Activated CD4-positive, alpha-beta T cell treated with anti-CD3 and anti-CD28 coated beads for 4 hours (primary cell): ENCODE measurements around the gene FCRLB.
"Not testable (repeated sequence)": the region's sequence is repeated elsewhere in the genome, so short reads cannot be mapped to it uniquely, and the experiment has no call there.

ENCODE experiments used
- DNase-seq, 2 donors: peaks; one replicate each; pipeline ENCODE4 v3.0.0-alpha.2; 2020

FCRLB gene, protein sequence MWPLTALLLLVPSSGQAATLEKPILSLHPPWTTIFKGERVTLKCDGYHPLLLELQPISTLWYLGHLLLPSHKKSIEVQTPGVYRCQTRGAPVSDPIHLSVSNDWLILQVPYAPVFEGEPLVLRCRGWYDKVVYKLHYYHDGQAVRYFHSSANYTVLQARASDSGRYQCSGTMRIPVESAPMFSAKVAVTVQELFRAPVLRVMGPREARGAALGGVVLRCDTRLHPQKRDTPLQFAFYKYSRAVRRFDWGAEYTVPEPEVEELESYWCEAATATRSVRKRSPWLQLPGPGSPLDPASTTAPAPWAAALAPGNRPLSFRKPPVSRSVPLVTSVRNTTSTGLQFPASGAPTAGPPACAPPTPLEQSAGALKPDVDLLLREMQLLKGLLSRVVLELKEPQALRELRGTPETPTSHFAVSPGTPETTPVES

DNA sequence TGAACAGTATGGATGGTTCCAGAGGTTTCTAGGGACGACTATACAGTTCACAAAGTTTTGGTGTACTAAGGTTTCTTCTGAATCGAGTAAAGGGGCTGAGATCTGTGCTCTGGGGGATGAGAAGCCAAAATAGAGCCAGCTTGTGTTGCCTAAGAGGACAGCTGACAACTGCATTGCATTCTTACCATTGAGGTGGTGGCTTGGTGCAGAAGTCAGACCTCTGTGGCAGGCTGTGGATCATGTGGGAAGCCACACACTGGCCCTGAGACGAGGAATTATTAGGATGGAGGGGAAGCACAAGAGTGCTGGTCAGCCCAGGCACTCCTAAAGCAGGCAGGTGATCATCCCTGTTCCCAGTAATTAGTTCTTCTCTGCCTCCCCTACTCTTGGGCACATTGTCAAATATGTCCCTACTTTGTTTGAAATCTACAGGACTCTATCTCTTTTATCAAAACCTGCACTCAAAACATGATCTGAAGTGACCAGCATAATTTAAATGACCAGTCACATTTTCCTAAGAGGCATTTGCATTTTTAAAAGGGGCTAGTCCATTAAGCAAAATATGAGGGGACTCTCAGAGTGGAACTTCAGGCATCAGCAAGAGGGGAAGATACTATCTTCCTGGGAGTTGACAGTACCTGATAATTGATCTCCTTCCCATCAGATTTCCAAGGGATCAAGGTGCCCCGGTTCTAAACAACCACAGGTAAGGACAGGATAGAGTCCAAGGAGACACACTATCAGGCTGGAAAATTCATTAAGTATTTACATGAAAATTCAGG, at the start of gene FCRLB:
Gene FCRLB, plus strand, starts transcription at position 589 of the 782 bp plus-strand sequence. CDS start 1,129 bp downstream, outside the sequence.
- no peak for DNase-seq

DNA sequence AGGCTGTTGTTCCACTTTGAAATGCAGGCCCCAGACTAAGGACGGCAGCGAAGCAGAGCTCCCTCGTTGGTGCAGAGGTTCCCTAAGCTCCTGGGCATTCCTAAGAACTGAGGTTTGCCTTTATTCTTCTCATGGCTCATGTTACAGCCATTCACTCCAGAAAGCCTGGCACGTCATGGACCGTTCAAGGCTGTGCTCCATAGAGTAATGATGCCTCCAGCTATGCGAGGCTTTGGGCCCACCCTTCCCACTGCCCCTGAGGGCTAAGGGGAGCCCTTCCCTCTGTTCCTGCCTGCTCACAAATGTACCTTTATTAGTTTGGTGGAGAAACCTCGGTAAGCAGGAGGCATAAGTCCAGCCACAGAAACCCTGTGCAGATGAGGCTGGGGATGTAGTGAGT, 47.9 kb upstream of the FCRLB start:
- not testable (repeated sequence) for DNase-seq

DNA sequence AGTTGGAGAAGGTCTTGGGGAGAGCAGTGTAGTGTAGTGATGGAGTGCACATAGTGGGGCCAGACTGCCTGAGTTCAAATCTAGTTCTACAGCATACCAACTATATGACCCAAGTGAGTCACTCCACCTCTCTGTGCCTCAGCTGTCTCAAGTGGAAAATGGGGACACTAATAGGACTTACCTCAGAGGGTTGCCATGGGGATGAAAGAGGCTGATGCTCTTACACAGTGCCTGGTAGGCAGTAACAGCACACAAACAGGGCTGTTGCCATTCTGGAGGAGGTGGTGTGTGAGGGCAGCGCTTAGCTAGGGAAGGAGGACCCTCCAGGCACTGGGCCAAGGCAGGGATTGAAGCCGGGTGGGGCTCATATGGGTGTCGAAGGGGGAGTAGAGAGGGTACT, 46.9 kb upstream of the FCRLB start:
- DNase-seq: not testable (repeated sequence)

DNA sequence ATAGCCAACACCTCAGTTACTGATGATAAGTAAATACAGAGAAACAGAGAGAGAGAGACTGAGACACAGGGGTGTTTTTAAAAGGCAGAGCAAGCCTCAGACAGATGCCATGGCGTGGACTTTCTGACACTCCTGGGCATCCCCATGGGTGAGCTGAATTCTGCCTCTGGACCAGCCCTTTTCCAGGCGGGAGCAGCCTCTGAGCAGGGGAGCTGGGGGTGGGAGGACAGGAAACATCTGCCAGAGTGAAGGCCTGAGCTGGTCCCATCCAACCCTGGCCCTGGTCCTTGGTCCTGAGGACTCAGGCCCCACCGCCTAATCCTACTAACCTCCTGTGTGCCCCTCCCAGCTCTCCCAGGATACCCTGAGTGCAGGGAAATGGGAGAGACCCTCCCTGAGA, 46.4 kb upstream of the FCRLB start:
- not testable (repeated sequence) for DNase-seq

DNA sequence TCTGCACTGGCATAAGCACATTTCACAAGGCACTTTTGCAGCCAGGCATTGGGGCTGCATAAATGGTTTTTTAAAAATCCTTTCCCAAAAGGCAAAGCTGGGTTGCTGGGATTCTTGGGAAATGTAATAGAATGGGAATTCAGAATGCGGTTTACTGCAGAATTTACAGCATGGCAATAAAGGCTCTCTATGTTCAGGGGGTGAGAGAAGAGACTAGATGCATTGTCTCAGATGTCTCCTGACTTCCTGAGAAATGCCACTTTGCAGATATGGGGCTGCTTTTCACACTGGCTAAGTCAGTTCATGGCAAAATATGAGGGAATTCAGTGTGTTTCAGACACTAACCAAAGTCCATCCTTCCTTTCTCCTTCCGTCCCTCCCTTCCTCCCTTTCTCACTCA, 44.9 kb upstream of the FCRLB start:
- DNase-seq: no peak

DNA sequence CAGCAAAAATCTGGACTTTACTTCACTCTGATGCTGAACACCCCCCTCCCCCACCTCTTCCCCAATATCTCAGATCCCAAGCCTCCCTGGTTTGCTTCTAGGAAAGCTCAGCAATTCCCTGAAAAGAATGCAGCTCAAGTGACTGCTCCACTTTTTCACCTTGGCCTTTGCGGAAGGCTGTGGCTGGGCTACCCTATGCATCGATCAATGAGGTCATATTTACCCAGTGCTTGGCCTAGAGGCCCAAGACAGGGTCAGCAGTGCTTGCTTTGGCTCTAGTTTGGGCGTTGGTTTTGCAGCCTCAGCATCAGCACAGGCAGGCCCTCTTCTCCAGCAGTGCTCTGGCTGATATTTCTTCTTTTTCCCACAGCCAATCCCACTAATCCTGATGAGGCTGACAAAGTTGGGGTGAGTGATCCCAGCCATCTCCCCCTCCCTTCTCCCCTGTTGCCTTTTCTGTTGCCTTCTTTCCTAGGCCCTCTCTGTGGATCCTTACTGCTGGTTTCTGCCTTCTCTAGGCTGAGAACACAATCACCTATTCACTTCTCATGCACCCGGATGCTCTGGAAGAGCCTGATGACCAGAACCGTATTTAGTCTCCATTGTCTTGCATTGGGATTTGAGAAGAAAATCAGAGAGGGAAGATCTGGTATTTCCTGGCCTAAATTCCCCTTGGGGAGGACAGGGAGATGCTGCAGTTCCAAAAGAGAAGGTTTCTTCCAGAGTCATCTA, 44.2 kb upstream of the FCRLB start:
- DNase-seq: no peak

DNA sequence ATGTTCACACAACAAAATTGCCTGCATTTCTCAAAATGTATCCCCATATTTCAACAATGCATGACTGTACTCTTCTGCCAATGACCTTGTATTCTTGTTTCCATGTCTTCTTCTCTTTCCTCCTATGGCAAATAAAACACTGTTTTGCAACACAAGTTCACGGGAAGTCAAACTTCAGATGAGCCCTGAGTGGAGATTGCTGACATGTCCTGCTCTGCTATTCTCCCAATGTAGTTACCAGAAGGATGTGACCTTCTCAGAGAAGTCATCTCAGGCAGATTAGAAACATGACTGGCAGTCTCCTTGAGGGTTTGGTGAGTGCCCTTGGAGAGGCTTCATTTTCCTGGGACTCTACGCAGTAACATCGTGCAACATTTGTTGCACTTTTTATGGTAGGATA, 42.8 kb upstream of the FCRLB start:
- DNase-seq: no peak

DNA sequence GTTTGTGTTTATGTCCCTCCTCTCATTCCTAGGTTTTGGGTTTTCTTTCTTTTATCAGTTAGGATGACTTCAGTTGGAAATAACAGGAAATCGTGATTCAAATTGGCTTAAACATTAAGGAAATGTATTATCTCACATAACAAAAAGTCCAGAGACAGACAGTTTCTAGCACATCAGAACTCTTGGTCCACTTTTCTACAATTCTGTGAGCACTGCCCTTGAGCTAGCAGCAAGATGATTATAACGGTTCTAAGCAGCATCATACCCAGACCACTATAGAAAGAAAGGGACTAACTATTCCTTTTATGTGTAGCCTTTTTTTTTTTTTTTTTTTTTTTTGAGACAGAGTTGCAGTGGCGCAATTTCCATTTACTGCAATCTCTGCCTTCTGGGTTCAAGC, 39.5 kb upstream of the FCRLB start:
- no peak for DNase-seq

DNA sequence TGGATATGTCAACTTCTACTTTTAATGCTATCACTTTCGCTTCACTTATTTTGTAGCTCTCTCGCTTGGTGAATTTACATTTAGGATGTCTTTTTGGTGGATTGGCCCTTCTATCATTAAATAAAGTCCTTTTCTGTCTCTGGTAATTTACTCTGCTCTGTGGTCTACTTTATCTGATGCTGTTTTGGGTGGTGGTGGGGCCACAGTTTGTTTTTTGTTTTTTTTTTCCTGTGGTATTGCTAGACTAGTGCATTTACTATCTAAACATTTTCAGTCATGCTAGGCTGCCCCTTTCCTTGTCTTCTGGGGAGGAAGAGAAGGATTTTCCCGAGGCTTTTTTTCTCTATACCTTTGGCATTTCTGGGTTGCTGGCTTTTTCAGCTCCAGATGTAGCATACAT, 32.4 kb upstream of the FCRLB start:
- DNase-seq: no peak

DNA sequence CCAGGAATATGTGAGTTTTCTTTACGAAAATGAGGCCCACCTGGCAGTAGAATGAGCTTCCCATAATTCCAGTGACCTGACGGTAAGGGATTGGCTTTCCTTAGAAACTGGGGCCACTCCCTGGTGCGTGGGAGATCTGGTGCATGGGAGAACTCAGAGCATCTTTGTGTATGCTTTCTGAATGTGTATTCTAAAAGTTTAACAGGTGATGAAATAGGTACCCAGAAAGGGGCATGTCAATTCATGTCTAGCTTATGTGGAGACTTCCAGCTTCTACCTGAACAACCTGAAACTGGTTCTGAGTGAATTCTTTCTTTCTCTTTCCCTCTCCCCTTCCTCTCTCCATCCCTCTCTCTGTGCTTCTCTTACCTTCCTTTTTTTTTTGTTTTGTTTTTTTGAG, 29.5 kb upstream of the FCRLB start:
- DNase-seq: no peak

DNA sequence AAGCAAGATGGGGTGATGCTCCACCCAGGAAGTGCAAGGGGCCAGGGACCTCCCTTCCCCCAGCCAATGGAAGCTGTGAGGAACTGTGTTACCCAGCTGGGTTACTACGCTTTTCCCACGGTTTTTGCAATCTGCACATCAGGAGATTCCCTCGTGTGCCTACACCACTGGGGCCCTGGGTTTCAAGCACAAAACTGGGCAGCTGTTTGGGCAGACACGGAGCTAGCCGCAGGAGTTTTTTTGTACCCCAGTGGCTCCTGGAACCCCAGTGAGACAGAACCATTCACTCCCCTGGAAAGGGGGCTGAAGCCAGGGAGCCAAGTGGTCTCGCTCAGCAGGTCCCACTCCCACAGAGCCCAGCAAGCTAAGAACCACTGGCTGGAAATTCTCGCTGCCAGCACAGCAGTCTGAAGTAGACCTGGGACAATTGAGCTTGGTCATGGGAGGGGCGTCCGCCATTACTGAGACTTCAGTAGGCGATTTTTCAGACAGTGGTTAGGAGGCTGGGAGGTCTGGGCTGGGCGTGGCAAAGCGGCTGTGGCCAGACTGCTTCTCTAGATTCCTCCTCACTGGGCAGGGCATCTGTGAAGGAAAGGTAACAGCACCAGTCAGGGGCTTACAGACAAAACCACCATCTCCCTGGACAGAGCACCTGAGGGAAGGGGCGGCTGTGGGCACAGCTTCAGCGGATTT, 28.2 kb upstream of the FCRLB start:
- not testable (repeated sequence) for DNase-seq

DNA sequence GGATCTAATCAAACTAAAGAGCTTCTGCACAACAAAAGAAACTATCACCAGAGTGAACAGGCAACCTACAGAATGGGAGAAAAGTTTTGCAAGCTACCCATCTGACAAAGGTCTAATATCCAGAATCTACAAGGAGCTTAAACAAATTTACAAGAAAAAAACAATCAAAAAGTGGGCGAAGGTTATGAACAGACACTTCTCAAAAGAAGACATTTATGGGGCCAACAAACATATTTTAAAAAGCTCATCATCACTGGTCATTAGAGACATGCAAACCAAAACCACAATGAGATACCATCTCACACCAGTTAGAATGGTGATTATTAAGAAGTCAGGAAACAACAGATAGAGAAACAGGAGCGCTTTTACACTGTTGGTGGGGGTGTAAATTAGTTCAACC, 23.0 kb upstream of the FCRLB start:
- not testable (repeated sequence) for DNase-seq

DNA sequence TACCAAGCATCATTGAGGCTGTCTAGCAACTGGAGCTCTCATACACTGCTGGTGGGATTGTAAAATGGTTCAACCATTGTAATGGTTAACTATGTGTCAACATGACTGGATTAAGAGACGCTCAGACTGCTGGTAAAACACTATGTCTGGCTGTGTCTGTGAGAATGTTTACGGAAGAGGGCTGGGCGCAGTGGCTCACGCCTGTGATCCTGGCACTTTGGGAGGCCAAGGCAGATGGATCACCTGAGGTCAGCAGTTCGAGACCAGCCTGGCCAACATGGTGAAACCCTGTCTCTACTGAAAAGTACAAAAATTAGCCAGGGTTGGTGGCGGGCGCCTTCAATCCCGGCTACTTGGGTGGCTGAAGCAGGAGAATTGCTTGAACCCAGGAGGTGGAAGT, 19.1 kb upstream of the FCRLB start:
- no peak for DNase-seq

DNA sequence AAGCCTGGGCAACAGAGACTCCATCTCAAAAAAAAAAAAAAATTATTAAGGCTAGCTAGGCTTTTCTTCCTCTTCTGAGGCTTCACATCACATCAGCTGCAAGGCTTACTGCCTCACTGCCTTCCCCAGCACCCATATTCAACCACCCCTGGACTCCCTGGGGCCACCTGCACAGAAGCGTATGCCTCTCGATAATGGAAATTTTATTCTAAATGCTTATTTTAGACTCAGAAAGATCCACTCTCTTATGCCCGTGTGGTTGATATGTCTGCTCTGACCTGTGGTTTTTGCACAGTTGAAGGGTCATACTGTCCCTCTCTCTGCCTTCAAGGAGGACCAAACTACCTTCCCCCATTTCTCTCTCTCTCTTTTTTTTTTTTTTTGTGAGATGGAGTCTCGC, 15.8 kb upstream of the FCRLB start:
- no peak for DNase-seq

DNA sequence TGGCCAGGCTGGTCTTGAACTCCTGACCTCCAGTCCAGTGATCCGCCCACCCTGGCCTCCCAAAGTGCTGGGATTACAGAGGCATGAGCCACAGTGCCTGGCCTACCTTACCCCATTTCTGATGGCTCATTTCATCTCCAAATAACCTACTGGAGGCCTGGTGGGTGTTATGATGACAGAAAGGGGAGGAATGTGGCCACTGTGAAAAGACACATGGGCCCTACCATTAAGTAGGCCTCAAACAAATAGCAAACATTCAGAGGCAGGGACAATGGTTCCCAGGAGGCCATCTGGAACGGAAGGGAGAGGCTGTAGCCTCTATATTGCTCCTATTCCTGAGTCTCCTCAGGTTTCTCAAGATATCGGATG, 15.2 kb upstream of the FCRLB start:
- DNase-seq: no peak

DNA sequence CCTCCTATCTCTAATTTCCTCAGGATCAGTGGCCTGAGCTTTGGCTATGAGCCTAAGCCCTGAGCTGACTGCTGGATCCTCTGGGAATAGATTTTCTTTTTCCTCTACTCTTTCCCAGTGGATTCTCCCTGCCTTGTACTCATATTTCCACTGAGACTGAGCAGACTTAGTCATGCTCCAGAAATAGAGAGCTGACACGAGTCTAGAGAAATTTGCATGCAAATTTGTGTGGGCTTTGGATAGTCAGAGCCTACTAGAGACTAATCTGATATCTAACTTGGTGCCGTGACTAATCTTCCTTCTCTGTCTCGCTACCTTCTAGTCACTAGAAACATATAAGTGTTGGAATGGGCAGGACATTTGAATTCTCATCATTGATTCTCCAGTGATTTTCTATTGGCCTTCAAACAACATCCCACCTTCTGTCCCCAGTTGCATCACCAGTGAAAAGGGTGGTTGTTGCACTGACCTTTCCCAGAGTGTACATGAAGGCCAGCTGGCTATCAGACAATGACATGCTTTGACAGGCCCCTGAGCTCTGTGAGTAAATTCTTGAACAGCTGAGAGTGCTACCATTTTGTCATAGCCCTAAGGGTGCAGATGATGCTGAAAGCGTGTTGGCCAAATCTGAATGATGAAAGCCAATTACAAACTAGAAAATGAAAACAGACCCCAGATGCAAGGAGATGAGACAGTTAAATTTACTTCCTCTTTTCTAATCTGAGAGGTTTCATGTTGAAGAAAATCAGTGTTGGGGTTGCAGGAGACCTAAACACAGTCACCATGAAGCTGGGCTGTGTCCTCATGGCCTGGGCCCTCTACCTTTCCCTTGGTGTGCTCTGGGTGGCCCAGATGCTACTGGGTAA, 14.6 kb upstream of the FCRLB start, which contains the start of gene FCRLA:
Gene FCRLA, plus strand, starts transcription at position 748 of the 866 bp plus-strand sequence. Its CDS starts 36 bp downstream, at position 784.
- no peak for DNase-seq

DNA sequence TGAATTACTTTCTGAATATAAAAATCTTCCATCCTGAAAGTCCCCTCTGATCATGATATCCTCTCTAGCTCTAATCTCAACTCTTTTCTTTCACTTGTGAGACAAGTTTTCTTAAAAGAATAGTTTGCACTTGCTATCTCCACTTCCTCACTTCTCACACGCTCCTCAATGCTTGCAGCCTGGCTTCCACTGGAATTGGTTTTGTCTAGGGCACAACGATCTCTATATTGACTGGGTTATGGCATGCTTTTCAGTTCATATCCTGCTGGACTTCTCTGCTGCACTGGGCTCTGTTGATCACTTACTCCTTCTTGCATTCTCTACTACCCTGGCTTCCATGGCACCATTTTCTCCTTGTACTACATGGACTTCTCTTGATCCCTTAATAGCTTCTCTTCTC, 13.8 kb upstream of the FCRLB start:
- no peak for DNase-seq

DNA sequence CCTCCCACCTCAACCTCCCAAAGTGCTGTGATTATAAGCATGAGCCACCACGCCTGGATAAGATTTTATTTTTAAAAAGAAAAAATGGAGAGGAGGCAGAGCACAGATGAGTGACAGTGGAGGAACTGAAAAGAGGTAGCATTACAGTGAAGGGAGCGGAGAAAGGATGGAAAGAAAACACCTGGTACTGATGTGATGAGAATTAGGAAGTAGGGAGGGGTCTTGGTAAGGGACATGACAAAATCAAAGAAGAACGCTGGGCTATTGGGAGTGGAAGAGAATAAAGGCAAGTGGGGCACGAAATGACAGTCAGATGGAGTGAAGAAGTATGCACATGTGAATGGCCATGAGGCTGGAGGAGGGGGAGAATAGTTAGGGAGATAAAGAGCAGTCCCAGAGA, 12.0 kb upstream of the FCRLB start:
- DNase-seq: no peak

DNA sequence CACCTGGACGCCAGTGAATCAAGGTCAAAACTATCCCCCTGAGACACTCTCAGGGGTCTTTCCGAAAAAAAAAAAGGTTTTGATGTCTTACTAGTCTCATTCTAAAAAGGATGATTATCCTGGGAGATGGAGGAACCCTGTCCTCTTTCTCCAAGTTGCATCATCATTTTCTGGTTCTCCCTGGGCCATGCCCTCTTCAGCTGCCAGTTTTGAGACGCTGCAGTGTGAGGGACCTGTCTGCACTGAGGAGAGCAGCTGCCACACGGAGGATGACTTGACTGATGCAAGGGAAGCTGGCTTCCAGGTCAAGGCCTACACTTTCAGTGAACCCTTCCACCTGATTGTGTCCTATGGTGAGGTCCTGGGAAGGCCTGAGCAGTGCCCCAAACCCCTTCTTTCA, 10.8 kb upstream of the FCRLB start:
- no peak for DNase-seq

DNA sequence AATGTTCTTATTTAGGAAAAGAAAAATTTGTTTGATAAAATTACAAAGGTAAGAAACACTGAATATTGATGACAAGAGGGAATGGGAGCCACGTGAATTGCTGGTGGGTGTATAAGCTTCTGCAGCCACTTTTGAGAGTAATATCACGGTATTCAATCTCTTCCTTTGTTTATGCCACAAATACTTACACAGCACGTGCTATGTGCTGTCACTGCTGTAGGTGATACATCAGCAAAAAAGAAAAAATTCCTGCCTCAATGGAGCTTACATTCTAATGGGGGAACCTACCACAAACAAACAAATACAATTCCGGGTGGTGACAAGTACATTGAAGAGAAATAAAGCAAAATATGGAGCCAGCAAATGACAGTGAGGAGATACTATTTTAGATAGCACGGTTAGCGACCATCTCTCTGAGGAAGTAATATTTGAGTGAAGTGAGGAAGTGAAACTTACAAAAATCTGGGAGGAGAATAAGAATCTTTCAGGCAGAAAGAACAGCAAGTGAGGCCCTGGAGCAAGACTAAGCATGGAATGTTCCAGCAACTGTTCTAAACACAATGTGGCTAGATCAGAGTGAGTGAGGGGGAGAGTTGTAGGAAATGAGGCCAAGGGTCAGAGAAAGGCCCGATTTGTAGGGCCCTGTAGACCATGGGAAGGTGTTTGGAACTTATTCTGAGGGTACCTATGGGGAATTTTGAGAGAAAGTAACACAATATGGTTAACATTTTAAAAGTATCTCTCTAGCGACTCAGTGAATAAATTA, 2.6 kb upstream of the FCRLB start:
- no peak for DNase-seq

DNA sequence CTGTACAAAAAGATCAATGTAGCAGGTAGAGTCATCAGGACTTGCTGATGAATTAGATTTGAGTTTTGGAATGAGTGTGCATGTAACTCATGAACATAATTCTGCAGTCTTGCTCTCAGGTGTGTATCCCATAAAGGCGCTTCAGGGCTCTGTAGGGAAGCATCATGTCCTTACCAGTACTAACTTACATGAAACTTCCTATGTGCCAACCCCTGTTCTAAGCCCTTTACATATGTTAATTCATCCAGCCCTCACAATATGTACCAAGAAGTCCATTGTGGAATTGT, 2.1 kb upstream of the FCRLB start:
- DNase-seq: no peak
